Stimulated activated memory B cell treated with anti-CD40 and anti-IgM and Interleukin-4, amounts not matched to agents 10 μg/mL and 1 μg/mL and 100 μg/mL, for 72 hours (primary cell): ENCODE results near the gene ZFP36L1.

Source experiments
- ATAC-seq: fragments of 150-1000 bp; cut with Tn5 transposase; 2 replicates; pipeline ENCODE4 v1.10.0; 2021
- H3K27ac Mint-ChIP-seq: one replicate; pipeline ENCODE4 v1.8.0; 2022; ENCODE audit warnings: mild to moderate bottlenecking, mixed read lengths
- H3K27me3 Mint-ChIP-seq: one replicate; pipeline ENCODE4 v1.8.0; 2022; ENCODE audit warnings: mixed read lengths
- H3K36me3 Mint-ChIP-seq: one replicate; pipeline ENCODE4 v1.8.0; 2022; ENCODE audit warnings: mixed read lengths
- H3K4me1 Mint-ChIP-seq: one replicate; pipeline ENCODE4 v1.8.0; 2022; ENCODE audit warnings: mixed read lengths
- H3K4me3 Mint-ChIP-seq: one replicate; pipeline ENCODE4 v1.8.0; 2022; ENCODE audit warnings: mild to moderate bottlenecking, moderate library complexity, mixed read lengths
- H3K9me3 Mint-ChIP-seq: one replicate; pipeline ENCODE4 v1.8.0; 2022; ENCODE audit warnings: mixed read lengths

The ZFP36L1 gene

GRCh38 chr14:68809524-68809923 lies 16.7 kb upstream of the ZFP36L1 start:
- no peak for ATAC-seq
- no peaks in the 10 kb centered on the region for H3K36me3 Mint-ChIP-seq
- H3K27me3 Mint-ChIP-seq, result no peaks in the 10 kb centered on the region
- peaks cover 91% of the 10 kb centered on the region for H3K4me1 Mint-ChIP-seq
- H3K4me3 Mint-ChIP-seq, result no peak overlapping the region
- H3K9me3 Mint-ChIP-seq, result no peaks in the 10 kb centered on the region
- H3K27ac Mint-ChIP-seq, result peak overlapping the region; percentile 72

- H3K27me3 Mint-ChIP-seq, result no peaks in the 10 kb centered on the region
- H3K27ac Mint-ChIP-seq, result peak overlapping the region; percentile 72
- peaks cover 84% of the 10 kb centered on the region for H3K4me1 Mint-ChIP-seq
- no peak for ATAC-seq
- no peaks in the 10 kb centered on the region for H3K9me3 Mint-ChIP-seq
- no peaks in the 10 kb centered on the region for H3K36me3 Mint-ChIP-seq
- H3K4me3 Mint-ChIP-seq, result no peak overlapping the region
Measured at GRCh38 chr14:68808696-68809480, 16.0 kb upstream of the ZFP36L1 start.

- Mint-ChIP-seq H3K4me3 (no peak overlapping the region), H3K27me3 (no peaks in the 10 kb centered on the region), H3K4me1 (peaks cover 75% of the 10 kb centered on the region), H3K27ac (peak overlapping the region; percentile 92), H3K9me3 (no peaks in the 10 kb centered on the region), H3K36me3 (no peaks in the 10 kb centered on the region)
- ATAC-seq, result no peak
Measured at GRCh38 chr14:68807987-68808386, 15.1 kb upstream of the ZFP36L1 start.

GRCh38 chr14:68807148-68807600 lies 14.3 kb upstream of the ZFP36L1 start:
- H3K36me3 Mint-ChIP-seq, result peaks cover 2% of the 10 kb centered on the region
- peak; percentile 88 for ATAC-seq
- no peaks in the 10 kb centered on the region for H3K27me3 Mint-ChIP-seq
- peaks cover 1% of the 10 kb centered on the region for H3K9me3 Mint-ChIP-seq
- H3K4me1 Mint-ChIP-seq, result peaks cover 70% of the 10 kb centered on the region
- peak overlapping the region; percentile 92 for H3K27ac Mint-ChIP-seq
- H3K4me3 Mint-ChIP-seq, result peak overlapping the region; percentile 35

GRCh38 chr14:68806526-68807147 lies 13.8 kb upstream of the ZFP36L1 start:
- Mint-ChIP-seq H3K4me3 (peak overlapping the region; percentile 53), H3K27me3 (no peaks in the 10 kb centered on the region), H3K36me3 (peaks cover 8% of the 10 kb centered on the region), H3K4me1 (peaks cover 70% of the 10 kb centered on the region), H3K27ac (peak overlapping the region; percentile 92), H3K9me3 (peaks cover 7% of the 10 kb centered on the region)
- ATAC-seq, result peak; percentile 97

- peaks cover 64% of the 10 kb centered on the region for H3K4me1 Mint-ChIP-seq
- H3K36me3 Mint-ChIP-seq, result peaks cover 11% of the 10 kb centered on the region
- H3K4me3 Mint-ChIP-seq, result peak overlapping the region; percentile 31
- ATAC-seq, result no peak
- no peaks in the 10 kb centered on the region for H3K27me3 Mint-ChIP-seq
- H3K9me3 Mint-ChIP-seq, result peaks cover 9% of the 10 kb centered on the region
- H3K27ac Mint-ChIP-seq, result peak overlapping the region; percentile 92
Measured at GRCh38 chr14:68805414-68805813, 12.5 kb upstream of the ZFP36L1 start.

GRCh38 chr14:68801631-68802030 lies 8.8 kb upstream of the ZFP36L1 start:
- Mint-ChIP-seq H3K27ac (peak overlapping the region; percentile 7), H3K4me1 (peaks cover 62% of the 10 kb centered on the region), H3K36me3 (peaks cover 11% of the 10 kb centered on the region), H3K27me3 (no peaks in the 10 kb centered on the region), H3K4me3 (no peak overlapping the region), H3K9me3 (peaks cover 11% of the 10 kb centered on the region)
- ATAC-seq, result no peak

- no peak for ATAC-seq
- Mint-ChIP-seq H3K36me3 (peaks cover 11% of the 10 kb centered on the region), H3K9me3 (peaks cover 11% of the 10 kb centered on the region), H3K4me3 (no peak overlapping the region), H3K27me3 (no peaks in the 10 kb centered on the region), H3K4me1 (peaks cover 62% of the 10 kb centered on the region), H3K27ac (no peak overlapping the region)
Measured at GRCh38 chr14:68800953-68801352, 8.1 kb upstream of the ZFP36L1 start.

GRCh38 chr14:68800390-68800789 lies 7.5 kb upstream of the ZFP36L1 start:
- Mint-ChIP-seq H3K27ac (peak overlapping the region; percentile 99), H3K4me1 (peaks cover 57% of the 10 kb centered on the region), H3K9me3 (peaks cover 11% of the 10 kb centered on the region), H3K36me3 (peaks cover 11% of the 10 kb centered on the region), H3K4me3 (no peak overlapping the region), H3K27me3 (no peaks in the 10 kb centered on the region)
- no peak for ATAC-seq

- Mint-ChIP-seq H3K27ac (peak overlapping the region; percentile 99), H3K4me3 (no peak overlapping the region), H3K4me1 (peaks cover 58% of the 10 kb centered on the region), H3K36me3 (peaks cover 18% of the 10 kb centered on the region), H3K9me3 (peaks cover 11% of the 10 kb centered on the region), H3K27me3 (no peaks in the 10 kb centered on the region)
- no peak for ATAC-seq
Measured at GRCh38 chr14:68798621-68799020, 5.8 kb upstream of the ZFP36L1 start.

GRCh38 chr14:68797121-68797670 lies 4.3 kb upstream of the ZFP36L1 start:
- Mint-ChIP-seq H3K4me1 (peaks cover 57% of the 10 kb centered on the region), H3K4me3 (peak overlapping the region; percentile 24), H3K9me3 (peaks cover 10% of the 10 kb centered on the region), H3K27ac (peak overlapping the region; percentile 99), H3K36me3 (peaks cover 23% of the 10 kb centered on the region), H3K27me3 (no peaks in the 10 kb centered on the region)
- ATAC-seq, result no peak

GRCh38 chr14:68796418-68797101 lies 3.7 kb upstream of the ZFP36L1 start:
- Mint-ChIP-seq H3K27ac (peak overlapping the region; percentile 99), H3K4me3 (peak overlapping the region; percentile 97), H3K27me3 (no peaks in the 10 kb centered on the region), H3K4me1 (peaks cover 51% of the 10 kb centered on the region), H3K36me3 (peaks cover 23% of the 10 kb centered on the region), H3K9me3 (peaks cover 4% of the 10 kb centered on the region)
- no peak for ATAC-seq

- Mint-ChIP-seq H3K4me1 (peaks cover 49% of the 10 kb centered on the region), H3K9me3 (peaks cover 2% of the 10 kb centered on the region), H3K36me3 (peaks cover 28% of the 10 kb centered on the region), H3K27me3 (no peaks in the 10 kb centered on the region), H3K27ac (peak overlapping the region; percentile 99), H3K4me3 (peak overlapping the region; percentile 97)
- ATAC-seq, result peak; percentile 75
Measured at GRCh38 chr14:68795597-68796417, 2.9 kb upstream of the ZFP36L1 start.

- H3K4me3 Mint-ChIP-seq, result peak overlapping the region; percentile 97
- no peaks in the 10 kb centered on the region for H3K27me3 Mint-ChIP-seq
- peaks cover 2% of the 10 kb centered on the region for H3K9me3 Mint-ChIP-seq
- no peak for ATAC-seq
- peaks cover 36% of the 10 kb centered on the region for H3K36me3 Mint-ChIP-seq
- H3K27ac Mint-ChIP-seq, result peak overlapping the region; percentile 99
- H3K4me1 Mint-ChIP-seq, result peaks cover 44% of the 10 kb centered on the region
Measured at GRCh38 chr14:68794851-68795596, 2.2 kb upstream of the ZFP36L1 start.
